HL-60 (cell line): ENCODE data around the gene RUNX2.

Source experiments
- DNase-seq, 2 experiments: peaks; one replicate each; pipeline ENCODE4 v3.0.0-alpha.2; 2010 to 2020; ENCODE audit warnings: low read depth in 1 of 2, low spot score in 1 of 2
- H3K27ac ChIP-seq: fragments of 250-450 bp; sonication (Bioruptor Pico); replicated peaks from 2 replicates; pipeline ENCODE4 v1.5.1; 2020; ENCODE audit warnings: mild to moderate bottlenecking, moderate library complexity
- H3K27me3 ChIP-seq: fragments of 250-450 bp; sonication (Bioruptor Pico); 2 replicates; pipeline ENCODE4 v1.5.1; 2021; ENCODE audit warnings: mild to moderate bottlenecking, moderate library complexity; ENCODE audit not compliant: insufficient read depth, poor library complexity, severe bottlenecking
- H3K4me3 ChIP-seq: replicated peaks from 2 replicates; pipeline ENCODE4 v1.5.1; 2011; ENCODE audit warnings: mild to moderate bottlenecking, control low read depth, low read length; ENCODE audit not compliant: insufficient read depth
- GABPA ChIP-seq: IDR thresholded peaks from 2 replicates; pipeline ENCODE4 v1.6.1; 2012; ENCODE audit warnings: low read depth
- POLR2AphosphoS5 ChIP-seq: IDR thresholded peaks from 2 replicates; pipeline ENCODE4 v1.6.1; 2012; ENCODE audit warnings: low read depth
- REST ChIP-seq: IDR thresholded peaks from 2 replicates; pipeline ENCODE4 v1.6.1; 2012; ENCODE audit warnings: low read depth; ENCODE audit not compliant: insufficient replicate concordance
- SPI1 ChIP-seq: IDR thresholded peaks from 2 replicates; pipeline ENCODE4 v1.6.1; 2012; ENCODE audit warnings: low read depth, mild to moderate bottlenecking, borderline replicate concordance
- TF ChIP-seq, protein P1 (sequence below): IDR thresholded peaks from one replicate; pipeline ENCODE4 v1.5.1; 2011; ENCODE audit warnings: low read length, control low read depth, inconsistent platforms; ENCODE audit not compliant: insufficient read depth

Gene RUNX2

DNA sequence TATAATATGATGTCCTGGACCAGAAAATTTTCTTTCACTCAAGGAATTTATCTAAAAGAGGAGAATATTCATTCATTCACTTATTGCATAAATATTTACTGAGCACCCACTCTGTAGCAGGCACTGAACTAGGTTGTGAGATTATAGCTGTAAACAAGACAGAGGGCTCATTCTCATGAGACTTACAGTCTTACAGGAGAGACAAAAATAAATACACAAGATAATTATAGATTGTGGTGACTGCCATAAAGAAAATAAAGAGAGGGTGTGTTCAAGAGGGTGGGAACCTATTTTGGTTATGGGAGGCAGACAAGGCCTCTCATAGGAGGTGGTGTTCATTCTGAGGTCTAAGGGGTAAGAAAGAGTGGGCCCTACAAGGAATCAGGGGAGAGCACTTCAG is 159.5 kb downstream of the RUNX2 start:
- DNase-seq = no peak
- no peak overlapping the region for H3K27ac ChIP-seq
- TF ChIP-seq POLR2AphosphoS5 (no peak), REST (no peak), SPI1 (no peak), GABPA (no peak)
- TF ChIP-seq, protein P1, sequence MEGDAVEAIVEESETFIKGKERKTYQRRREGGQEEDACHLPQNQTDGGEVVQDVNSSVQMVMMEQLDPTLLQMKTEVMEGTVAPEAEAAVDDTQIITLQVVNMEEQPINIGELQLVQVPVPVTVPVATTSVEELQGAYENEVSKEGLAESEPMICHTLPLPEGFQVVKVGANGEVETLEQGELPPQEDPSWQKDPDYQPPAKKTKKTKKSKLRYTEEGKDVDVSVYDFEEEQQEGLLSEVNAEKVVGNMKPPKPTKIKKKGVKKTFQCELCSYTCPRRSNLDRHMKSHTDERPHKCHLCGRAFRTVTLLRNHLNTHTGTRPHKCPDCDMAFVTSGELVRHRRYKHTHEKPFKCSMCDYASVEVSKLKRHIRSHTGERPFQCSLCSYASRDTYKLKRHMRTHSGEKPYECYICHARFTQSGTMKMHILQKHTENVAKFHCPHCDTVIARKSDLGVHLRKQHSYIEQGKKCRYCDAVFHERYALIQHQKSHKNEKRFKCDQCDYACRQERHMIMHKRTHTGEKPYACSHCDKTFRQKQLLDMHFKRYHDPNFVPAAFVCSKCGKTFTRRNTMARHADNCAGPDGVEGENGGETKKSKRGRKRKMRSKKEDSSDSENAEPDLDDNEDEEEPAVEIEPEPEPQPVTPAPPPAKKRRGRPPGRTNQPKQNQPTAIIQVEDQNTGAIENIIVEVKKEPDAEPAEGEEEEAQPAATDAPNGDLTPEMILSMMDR = no peak
- no peak overlapping the region for H3K4me3 ChIP-seq
- no peaks in the 10 kb centered on the region for H3K27me3 ChIP-seq

DNA sequence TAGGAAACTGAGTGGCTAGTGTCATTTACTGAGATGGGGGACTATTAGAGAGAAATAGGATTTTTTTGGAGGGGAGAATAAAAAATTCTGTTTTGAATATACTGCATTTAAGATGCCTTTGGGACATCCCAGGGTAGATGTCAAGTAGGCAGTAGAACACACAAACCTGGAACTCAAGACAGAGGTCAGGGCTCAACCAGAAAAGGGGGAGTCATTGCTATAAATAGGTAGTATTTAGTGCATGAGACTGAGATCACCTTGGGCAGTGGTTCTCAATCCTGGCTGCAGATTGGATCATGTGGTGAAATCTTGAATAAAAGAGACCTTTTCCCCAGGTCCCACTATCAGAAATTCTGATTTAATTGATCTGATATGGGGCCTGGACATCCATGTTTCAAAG is 160.1 kb downstream of the RUNX2 start:
- no peak for DNase-seq
- no peaks in the 10 kb centered on the region for H3K27me3 ChIP-seq
- TF ChIP-seq REST (no peak), GABPA (no peak), POLR2AphosphoS5 (no peak), SPI1 (no peak)
- TF ChIP-seq, protein P1 = no peak
- H3K4me3 ChIP-seq = no peak overlapping the region
- no peak overlapping the region for H3K27ac ChIP-seq

DNA sequence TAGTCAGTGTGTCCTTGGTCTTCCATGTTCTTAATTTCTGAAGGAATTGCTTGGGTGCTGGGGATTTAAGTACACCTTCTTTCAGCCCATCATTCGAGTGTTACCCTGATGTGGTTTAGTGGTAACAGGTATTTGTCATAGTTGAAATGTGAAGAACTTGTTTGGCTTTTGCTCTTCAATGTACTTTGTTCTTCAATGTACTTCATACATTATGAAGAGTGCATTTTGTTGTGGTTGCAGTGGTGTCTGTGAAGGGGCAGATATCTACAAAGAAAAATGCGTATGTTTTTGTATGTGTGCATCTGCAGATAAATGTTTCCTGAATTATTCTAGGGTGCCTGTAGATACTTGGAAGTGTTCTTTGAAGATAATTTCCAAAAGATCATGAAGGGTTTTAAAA is 160.8 kb downstream of the RUNX2 start:
- TF ChIP-seq, protein P1 = no peak
- TF ChIP-seq GABPA (no peak), REST (no peak), SPI1 (no peak), POLR2AphosphoS5 (no peak)
- Histone ChIP-seq H3K27me3 (no peaks in the 10 kb centered on the region), H3K4me3 (no peak overlapping the region), H3K27ac (no peak overlapping the region)
- no peak for DNase-seq
